LNCaP clone FGC (cell line): ENCODE measurements around the gene FAM168A.

ENCODE experiments used
- DNase-seq: peaks from one replicate; pipeline ENCODE4 v3.0.0-alpha.2; 2011; ENCODE audit warnings: low read depth
- H3K4me3 ChIP-seq: 2 replicates; pipeline ENCODE4 v1.5.1; 2011; ENCODE audit warnings: mild to moderate bottlenecking, low read depth, low read length, control low read depth
- CTCF ChIP-seq: IDR thresholded peaks from 2 replicates; pipeline ENCODE4 v1.5.1; 2012; ENCODE audit warnings: mild to moderate bottlenecking; ENCODE audit not compliant: control insufficient read depth, insufficient read depth; ENCODE audit errors: extremely low read depth

FAM168A gene

DNA sequence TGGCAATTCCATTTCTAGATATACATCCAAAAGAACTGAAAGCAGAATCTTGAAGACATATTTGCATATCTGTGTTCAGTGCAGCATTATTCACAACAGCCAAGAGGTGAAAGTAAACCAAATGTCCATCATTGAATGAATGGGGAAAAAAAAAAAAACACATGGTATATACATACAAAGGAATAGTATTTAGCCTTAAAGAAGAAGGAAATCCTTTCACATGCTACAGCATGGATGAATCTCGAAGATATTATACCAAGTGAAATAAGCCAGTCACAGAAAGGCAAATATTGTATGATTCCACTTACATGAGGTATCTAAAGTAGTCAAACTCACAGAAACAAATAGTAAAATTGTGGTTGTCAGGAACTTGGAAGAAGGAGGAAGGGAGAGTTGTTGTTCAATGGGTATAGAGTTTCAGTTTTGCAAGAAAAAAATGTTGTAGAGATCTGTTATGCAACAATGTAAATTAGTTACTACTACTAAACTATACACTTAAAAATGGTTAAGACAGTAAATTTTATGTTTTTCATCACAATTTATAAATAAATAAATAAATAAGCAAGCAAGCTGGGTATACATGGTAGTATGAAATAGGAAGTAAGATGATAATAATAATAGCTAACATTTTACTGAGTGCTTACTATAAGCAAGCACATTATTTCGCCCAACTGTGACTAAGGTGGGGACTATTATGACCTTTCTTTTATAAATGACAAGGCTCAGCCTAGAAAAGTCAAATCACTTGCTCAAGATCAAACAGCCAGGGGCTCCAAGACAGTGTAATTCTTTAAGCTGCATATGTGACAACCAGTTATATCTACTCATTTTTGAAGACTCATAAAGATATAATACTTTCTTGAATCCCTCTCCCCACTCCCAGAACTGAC lies 50.0 kb downstream of the FAM168A start:
- TF ChIP-seq CTCF, result no peak
- DNase-seq, result no peak
- H3K4me3 ChIP-seq, result no peak overlapping the region

DNA sequence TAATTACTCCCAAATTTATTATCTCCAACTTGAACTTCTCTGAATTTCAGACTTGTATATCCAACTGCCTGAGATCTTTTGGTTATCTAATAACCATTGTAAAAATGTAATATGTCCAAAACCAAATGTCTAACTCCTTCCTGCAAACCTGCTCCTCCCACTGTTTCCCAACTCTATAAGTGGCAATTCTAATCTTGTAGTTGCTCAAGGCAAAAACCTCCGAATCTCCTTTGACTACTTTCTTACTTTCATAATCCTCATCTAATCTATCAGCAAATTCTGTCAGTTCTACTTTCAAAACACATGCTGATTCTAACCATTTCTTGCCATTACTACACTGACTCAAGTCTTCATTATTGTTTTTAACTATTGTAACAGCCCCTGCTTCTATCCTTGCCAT lies 55.7 kb downstream of the FAM168A start:
- TF ChIP-seq CTCF, result no peak
- DNase-seq, result no peak
- no peak overlapping the region for H3K4me3 ChIP-seq

- DNase-seq, result no peak
- no peak for TF ChIP-seq CTCF
- H3K4me3 ChIP-seq, result no peak overlapping the region
These were observed 58.3 kb downstream of the FAM168A start for GRCh38 chr11:73539506-73540084.

DNA sequence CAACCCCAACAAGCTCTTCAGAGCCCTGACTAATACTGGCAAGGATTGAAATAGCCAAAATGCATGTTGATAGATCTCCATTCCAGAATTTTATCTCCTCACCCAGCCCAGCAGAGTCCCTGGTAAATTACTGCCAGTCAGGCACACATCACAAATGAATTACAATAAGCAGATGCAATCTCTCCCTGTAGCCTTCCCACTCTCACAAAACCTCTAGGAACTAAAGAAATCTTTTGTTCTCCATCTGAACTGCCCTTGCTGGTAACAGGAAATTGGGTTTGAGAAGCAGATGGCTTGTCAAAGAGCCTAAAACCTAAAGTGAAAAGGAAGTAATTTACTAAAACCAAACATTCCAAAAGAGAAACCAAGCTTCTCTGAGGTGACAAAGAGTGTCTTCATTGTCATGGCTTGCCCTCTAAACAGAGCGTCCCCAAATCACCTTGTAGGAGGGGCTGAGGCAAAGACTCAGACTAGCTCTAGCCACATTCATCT lies 59.5 kb downstream of the FAM168A start:
- no peak overlapping the region for H3K4me3 ChIP-seq
- DNase-seq, result no peak
- TF ChIP-seq CTCF, result no peak

DNA sequence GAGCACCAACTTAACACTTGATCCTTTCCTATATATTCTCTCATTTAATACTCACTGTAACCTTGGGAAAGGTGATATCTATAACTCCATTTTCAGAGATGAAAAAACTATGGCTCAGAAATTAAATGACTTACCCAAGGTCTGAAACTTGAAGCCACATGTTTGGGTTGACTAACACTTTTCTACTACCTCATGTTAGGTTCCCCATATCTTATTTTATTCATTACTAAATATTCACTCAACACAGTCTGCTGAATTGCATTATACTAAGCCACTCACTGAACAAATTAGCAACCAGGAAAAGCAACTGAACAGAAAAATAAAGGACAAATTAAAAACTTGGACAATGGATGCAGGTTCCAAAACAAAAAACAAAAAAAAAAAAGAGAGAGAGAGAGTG lies 59.9 kb downstream of the FAM168A start:
- DNase-seq, result no peak
- H3K4me3 ChIP-seq, result no peak overlapping the region
- TF ChIP-seq CTCF, result no peak

- no peak for DNase-seq
- H3K4me3 ChIP-seq, result no peak overlapping the region
- no peak for TF ChIP-seq CTCF
These were observed 61.0 kb downstream of the FAM168A start for GRCh38 chr11:73536961-73537360.

- no peak for TF ChIP-seq CTCF
These were observed 65.6 kb downstream of the FAM168A start for GRCh38 chr11:73532310-73532709.

More at GRCh38 chr11:73532310-73532709, 65.6 kb downstream of the FAM168A start:
- no peak for DNase-seq
- no peak overlapping the region for H3K4me3 ChIP-seq
